H1 (cell line): ENCODE data around the gene NAA25. TPM values are rescaled to one million over a fixed set of nuclear protein-coding genes. Genes with fewer than 3 reads are reported as not detected.
"Not testable (repeated sequence)": the region's sequence is repeated elsewhere in the genome, so short reads cannot be mapped to it uniquely, and the experiment has no call there.

Experiments used
- CTCF ChIA-PET: fragments of 300-600 bp; sonication (Branson Sonifier 250); formaldehyde crosslinking; loops from one replicate; lab custom pipeline; 2021; ENCODE audit not compliant: partially characterized antibody; lab: Charles Lee
- POLR2A ChIA-PET: fragments of 300-600 bp; sonication (Branson Sonifier 250); formaldehyde crosslinking; loops from one replicate; lab custom pipeline; 2021; ENCODE audit warnings: inconsistent platforms; ENCODE audit not compliant: partially characterized antibody; lab: Charles Lee
- DNase-seq, 2 experiments: peaks; one replicate each; pipeline versions ENCODE4 v3.0.0 to v3.0.0-alpha.2; 2010 to 2022; ENCODE audit warnings: low spot score in 2 of 2, low read depth in 1 of 2, mixed read lengths in 1 of 2
- FAIRE-seq: peaks from 2 replicates; lab custom pipeline; 2011; peaks lifted over from hg19 to GRCh38; lab: Jason Lieb, UNC
- H2AFZ ChIP-seq: 2 replicates; pipeline ENCODE4 v1.8.1; 2012; ENCODE audit warnings: low read length, inconsistent platforms
- H2AK5ac ChIP-seq: 2 replicates; pipeline ENCODE4 v1.6.1; 2013; ENCODE audit warnings: low read depth, low read length
- H2BK120ac ChIP-seq: replicated peaks from 2 replicates; pipeline ENCODE3; 2013; ENCODE audit warnings: low read depth, low read length, inconsistent platforms
- H2BK12ac ChIP-seq: 2 replicates; pipeline ENCODE4 v1.6.1; 2013; ENCODE audit warnings: low read depth, low read length
- H2BK15ac ChIP-seq: 2 replicates; pipeline ENCODE4 v1.6.1; 2013; ENCODE audit warnings: low read length
- H2BK20ac ChIP-seq: 2 replicates; pipeline ENCODE4 v1.6.1; 2013; ENCODE audit warnings: low read length
- H2BK5ac ChIP-seq: 2 replicates; pipeline ENCODE4 v1.6.1; 2013; ENCODE audit warnings: low read depth, low read length
- H3K14ac ChIP-seq: 2 replicates; pipeline ENCODE4 v1.6.1; 2013; ENCODE audit warnings: inconsistent platforms; ENCODE audit not compliant: insufficient read length
- H3K18ac ChIP-seq: 2 replicates; pipeline ENCODE4 v1.6.1; 2013; ENCODE audit warnings: low read length; ENCODE audit errors: extremely low read depth
- H3K23ac ChIP-seq: 2 replicates; pipeline ENCODE4 v1.6.1; 2013; ENCODE audit warnings: inconsistent platforms; ENCODE audit not compliant: insufficient read length
- H3K23me2 ChIP-seq: 2 replicates; pipeline ENCODE4 v1.6.1; 2013; ENCODE audit warnings: low read depth, low read length
- H3K27ac ChIP-seq: 2 replicates; pipeline ENCODE4 v1.6.1; 2011; ENCODE audit warnings: low read depth, low read length, inconsistent platforms
- H3K27me3 ChIP-seq, 4 experiments: replicated peaks in 1 of 4; 1 replicate in 1 of 4; 2 replicates in 3 of 4; pipeline versions ENCODE4 v1.6.1 to v1.8.1; 2011 to 2013; ENCODE audit warnings: low read length in 3 of 4, mild to moderate bottlenecking in 3 of 4, inconsistent platforms in 2 of 4, mixed read lengths in 2 of 4, moderate library complexity in 1 of 4; ENCODE audit not compliant: control insufficient read depth in 3 of 4, insufficient read depth in 3 of 4; ENCODE audit errors: extremely low read depth in 1 of 4
- H3K36me3 ChIP-seq, 4 experiments: 2 replicates each; pipeline versions ENCODE4 v1.6.1 to v1.8.1; 2011 to 2013; ENCODE audit warnings: mild to moderate bottlenecking in 4 of 4, low read length in 3 of 4, moderate library complexity in 2 of 4, control low read depth in 1 of 4, inconsistent platforms in 1 of 4; ENCODE audit not compliant: insufficient read depth in 4 of 4, control insufficient read depth in 2 of 4
- H3K4ac ChIP-seq: replicated peaks from 2 replicates; pipeline ENCODE3; 2013; ENCODE audit warnings: low read length, low read depth, mixed read lengths, inconsistent platforms; ENCODE audit not compliant: insufficient read length
- H3K4me1 ChIP-seq, 4 experiments: replicated peaks in 1 of 4; 1 replicate in 1 of 4; 2 replicates in 3 of 4; pipeline versions ENCODE4 v1.6.1 to v1.8.1; 2011 to 2013; ENCODE audit warnings: low read length in 3 of 4, inconsistent platforms in 2 of 4, mixed read lengths in 1 of 4; ENCODE audit not compliant: insufficient read depth in 4 of 4, control insufficient read depth in 3 of 4
- H3K4me2 ChIP-seq, 2 experiments: 2 replicates each; pipeline versions ENCODE4 v1.6.1 to v1.8.1; 2011 to 2013; ENCODE audit warnings: low read depth in 2 of 2, low read length in 2 of 2, control low read depth in 1 of 2, inconsistent platforms in 1 of 2, mild to moderate bottlenecking in 1 of 2; ENCODE audit not compliant: insufficient read depth in 1 of 2
- H3K4me3 ChIP-seq, 4 experiments: fragments of 200-600, 300-600 bp in 1 of 4; sonication (generic), shearing (Covaris generic), sonication (Bioruptor Twin) in 1 of 4; 2 replicates each; pipeline versions ENCODE4 v1.5.1 to v1.8.1; 2011 to 2016; ENCODE audit warnings: low read length in 4 of 4, low read depth in 3 of 4, control low read depth in 2 of 4, inconsistent platforms in 2 of 4, mild to moderate bottlenecking in 2 of 4, mixed read lengths in 1 of 4, moderate library complexity in 1 of 4; ENCODE audit not compliant: insufficient read depth in 2 of 4; ENCODE audit errors: extremely low read depth in 1 of 4
- H3K56ac ChIP-seq: replicated peaks from 2 replicates; pipeline ENCODE3; 2013; ENCODE audit warnings: low read depth, mild to moderate bottlenecking, mixed read lengths, low read length, inconsistent platforms; ENCODE audit not compliant: insufficient read length
- H3K79me1 ChIP-seq: 2 replicates; pipeline ENCODE4 v1.6.1; 2013; ENCODE audit warnings: low read depth, low read length, control low read depth
- H3K79me2 ChIP-seq, 2 experiments: 2 replicates each; pipeline versions ENCODE4 v1.6.1 to v1.8.1; 2012 to 2013; ENCODE audit warnings: low read length in 2 of 2, mild to moderate bottlenecking in 2 of 2, inconsistent platforms in 1 of 2; ENCODE audit not compliant: insufficient read depth in 2 of 2, control insufficient read depth in 1 of 2
- H3K9ac ChIP-seq, 4 experiments: replicated peaks in 1 of 4; 1 replicate in 1 of 4; 2 replicates in 3 of 4; pipeline versions ENCODE4 v1.6.1 to v1.8.1; 2011 to 2013; ENCODE audit warnings: low read depth in 3 of 4, low read length in 3 of 4, control low read depth in 2 of 4, mild to moderate bottlenecking in 2 of 4, moderate library complexity in 2 of 4, inconsistent platforms in 1 of 4; ENCODE audit errors: extremely low read depth in 1 of 4
- H3K9me3 ChIP-seq, 2 experiments: 2 replicates each; pipeline versions ENCODE4 v1.6.1 to v1.8.1; 2012 to 2013; ENCODE audit warnings: mild to moderate bottlenecking in 2 of 2, moderate library complexity in 2 of 2, control low read depth in 1 of 2, inconsistent platforms in 1 of 2, low read depth in 1 of 2, low read length in 1 of 2, mixed read lengths in 1 of 2; ENCODE audit not compliant: insufficient read depth in 2 of 2
- H4K20me1 ChIP-seq, 2 experiments: replicated peaks in 1 of 2; 2 replicates each; pipeline versions ENCODE3 to v1.8.1; 2011 to 2013; ENCODE audit warnings: inconsistent platforms in 2 of 2, low read length in 2 of 2, mild to moderate bottlenecking in 1 of 2; ENCODE audit not compliant: insufficient read depth in 2 of 2, control insufficient read depth in 1 of 2
- H4K5ac ChIP-seq: 2 replicates; pipeline ENCODE4 v1.6.1; 2013; ENCODE audit warnings: low read length, low read depth, mixed read lengths, inconsistent platforms; ENCODE audit not compliant: insufficient read length
- H4K8ac ChIP-seq: 2 replicates; pipeline ENCODE4 v1.8.0; 2013; ENCODE audit warnings: mild to moderate bottlenecking, moderate library complexity, low read length, inconsistent platforms; ENCODE audit not compliant: insufficient read depth; ENCODE audit errors: extremely low read depth
- H4K91ac ChIP-seq: replicated peaks from 2 replicates; pipeline ENCODE3; 2013; ENCODE audit warnings: low read length, mixed read lengths, inconsistent platforms; ENCODE audit not compliant: insufficient read length
- WGBS, 2 experiments: shearing (Covaris generic) in 1 of 2; methylation state at CpG; one replicate each; pipeline versions ENCODE4 v1.1.6 to v1.1.7; 2013 to 2015; ENCODE audit warnings: low lambda C conversion rate in 2 of 2, mixed read lengths in 2 of 2, inconsistent platforms in 1 of 2, low coverage in 1 of 2, missing lambda C conversion rate in 1 of 2; ENCODE audit not compliant: insufficient replicate concordance in 2 of 2, insufficient coverage in 1 of 2, insufficient read length in 1 of 2; ENCODE audit errors: extremely low coverage in 1 of 2, missing lambda C conversion rate in 1 of 2; 5-methylcytosine and 5-hydroxymethylcytosine counted together
- polyA plus RNA-seq, 7 experiments: library from polyadenylated mRNA; depleted of rRNA in 3 of 7; stranded (reverse) in 5 of 7; unstranded in 2 of 7; fragments of >200 nt in 5 of 7; fragments of 200-250 nt in 2 of 7; gene quantifications; 1 replicate in 5 of 7; 2 replicates in 1 of 7; 4 replicates in 1 of 7; pipeline versions ENCODE4 v1.2.1 to v1.2.3, GENCODE V29; 2011 to 2013; ENCODE audit warnings: missing spikeins in 2 of 7, mixed read lengths in 2 of 7
- total RNA-seq: library from RNA; stranded (reverse); fragmentation: NEBNext Ultra II Directional; extraction: Animal tissue kit (Norgen Biotek cat#: 25700); gene quantifications from 2 replicates; pipeline ENCODE4 v1.2.1, GENCODE V29; 2021

NAA25 gene
- total and polyA plus RNA-seq, 2 of the 8 experiments (the other 6 are each of a cell fraction or from before 2014, with no cell fraction given), result 10.8 to 60.3 TPM

DNA sequence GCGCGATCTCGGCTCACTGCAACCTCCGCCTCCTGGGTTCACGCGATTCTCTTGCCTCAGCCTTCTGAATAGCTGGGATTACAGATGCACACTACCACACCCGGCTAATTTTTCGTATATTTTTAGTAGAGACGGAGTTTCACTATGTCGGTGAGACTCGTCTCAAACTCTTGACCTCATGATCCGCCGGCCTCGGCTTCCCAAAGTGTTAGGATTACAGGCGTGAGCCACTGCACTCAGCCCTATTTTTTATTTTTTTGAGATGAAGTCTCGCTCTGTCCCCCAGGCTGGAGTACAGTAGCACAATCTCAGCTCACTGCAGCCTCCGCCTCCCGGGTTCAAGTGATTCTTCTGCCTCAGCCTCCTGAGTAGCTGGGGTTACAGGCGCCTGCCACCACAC lies 5.8 kb downstream of the NAA25 start:
- H2BK120ac ChIP-seq, H2BK15ac ChIP-seq, H2AFZ ChIP-seq, H2BK20ac ChIP-seq, H2AK5ac ChIP-seq, H3K79me1 ChIP-seq, H3K14ac ChIP-seq, H3K27me3 ChIP-seq, H3K9ac ChIP-seq, H2BK12ac ChIP-seq, DNase-seq, H3K4me3 ChIP-seq, H3K56ac ChIP-seq, H3K4ac ChIP-seq, FAIRE-seq, H3K4me2 ChIP-seq, H4K5ac ChIP-seq, H3K23me2 ChIP-seq, H3K27ac ChIP-seq, H2BK5ac ChIP-seq, H3K18ac ChIP-seq, H3K23ac ChIP-seq, H3K9me3 ChIP-seq, H4K8ac ChIP-seq, H4K91ac ChIP-seq: not testable (repeated sequence)
- ChIA-PET POLR2A (interaction anchor here (0.6 to 9.6 kb wide), 5 partner anchors 9 to 298 kb away, joined by 4 to 90 read pairs (median 4); partner anchors contain the start of gene TRAFD1), CTCF (interaction anchor here (1.4 kb wide), 1 partner anchor 23 kb away, joined by 4 read pairs; the partner anchor contains the start of gene TRAFD1)
- Histone ChIP-seq H3K4me1 (peaks cover 2 to 10% (median 3%) of the 10 kb centered on the region in 4 experiments; a peak in 4 of 7 replicates), H4K20me1 (peaks cover 19 to 24% of the 10 kb centered on the region in 2 experiments), H3K79me2 (peaks cover 46 to 97% of the 10 kb centered on the region in 2 experiments), H3K36me3 (peaks cover 0 to 37% (median 17%) of the 10 kb centered on the region in 4 experiments; a peak in 5 of 8 replicates)
- 94% methylated on average over 18 of the region's 19 CpGs; no CpG with 5 or more reads in 1 of the 2 experiments for WGBS, 2 experiments
